Ovary (tissue), 9 donors: ENCODE data around the gene MUC5AC. TPM values are rescaled to one million over a fixed set of nuclear protein-coding genes. Genes with fewer than 3 reads are reported as not detected.

Experiments
- DNase-seq, 5 donors: peaks; one replicate each; pipeline ENCODE4 v3.0.0-alpha.2; 2019 to 2020
- H3K27ac ChIP-seq, 2 donors: fragments of 200-600 bp; one replicate each; pipeline versions ENCODE4 v1.5.1 to v1.8.0; 2019 to 2022
- H3K27me3 ChIP-seq: fragments of 200-600 bp; one replicate; pipeline ENCODE4 v1.8.0; 2022
- H3K36me3 ChIP-seq: fragments of 200-600 bp; sonication (generic); one replicate; pipeline ENCODE4 v1.5.1; 2019
- H3K4me1 ChIP-seq: one replicate; pipeline ENCODE4 v1.8.1; 2013; ENCODE audit warnings: mild to moderate bottlenecking, moderate library complexity; ENCODE audit not compliant: insufficient read depth
- H3K4me3 ChIP-seq: fragments of 200-600 bp; sonication (generic); one replicate; pipeline ENCODE4 v1.5.1; 2017
- H3K9me3 ChIP-seq, 2 donors: fragments of 200-600 bp in 1 of 2; sonication (generic) in 1 of 2; one replicate each; pipeline versions ENCODE4 v1.5.1 to v1.8.1; 2013 to 2019; ENCODE audit warnings: mild to moderate bottlenecking in 1 of 2, moderate library complexity in 1 of 2
- CTCF ChIP-seq, 3 donors: fragments of 450-650 bp in 2 of 3; fragments of 200-600 bp in 1 of 3; IDR thresholded peaks; one replicate each; pipeline versions ENCODE4 v1.5.1 to v1.8.0; 2016 to 2022; ENCODE audit warnings: antibody characterized with exemption in 3 of 3, mild to moderate bottlenecking in 1 of 3
- EP300 ChIP-seq: sonication (generic); formaldehyde crosslinking; IDR thresholded peaks from one replicate; pipeline ENCODE4 v1.6.1; 2017; ENCODE audit warnings: antibody characterized with exemption
- POLR2A ChIP-seq: fragments of 450-650 bp; IDR thresholded peaks from one replicate; pipeline ENCODE4 v1.6.1; 2017; ENCODE audit warnings: antibody characterized with exemption, mild to moderate bottlenecking, moderate library complexity
- WGBS, 3 donors: extraction: QIAGEN DNeasy Blood & Tissue Kit in 1 of 3; methylation state at CpG; one replicate each; pipeline versions ENCODE4 v1.1.5 to v1.1.7; 2013 to 2017; 5-methylcytosine and 5-hydroxymethylcytosine counted together
- intact Hi-C, 4 donors: fragments of 100-400 bp; cut with DNase I; formaldehyde crosslinking; loops; one replicate each; pipeline versions ENCODE4 v1.11.0 to v1.15.1; 2022 to 2023
- polyA plus RNA-seq, 2 donors: library from polyadenylated mRNA; stranded (reverse); fragments of 200-250 nt in 1 of 2; fragments of 350-450 nt in 1 of 2; fragmentation: Illumina TruSeq in 1 of 2; extraction: RNeasy Lipid Tissue Mini Kit (QIAGEN cat#74804) in 1 of 2; gene quantifications; one replicate each; pipeline ENCODE4 v1.2.3, GENCODE V29; 2013 to 2014
- total RNA-seq, 7 donors: library from RNA; depleted of rRNA in 2 of 7; stranded (reverse); fragments of >200 nt in 2 of 7; fragmentation: NEBNext Ultra II Directional in 3 of 7; extraction: Animal tissue kit (Norgen Biotek cat#: 25700) in 3 of 7; gene quantifications; one replicate each; pipeline versions ENCODE4 v1.1.0 to v1.2.4, GENCODE V29; 2016 to 2023
- donor health status: DM: no; HTN: no; CAD: no; lungs with moderate emphysema.
- donor health status: DM: no; HTN: no; CAD: no.
- donor health status: Bipolar disorder and iron deficiency.
- donor health status: DM: yes; HTN: yes; CAD: no.
- donor health status: DM: no; HTN: no; CAD: no.
- donor health status: DM: yes; HTN: yes; CAD: no.

Gene MUC5AC
- total and polyA plus RNA-seq, 9 donors, result 0.03 TPM; not detected in 8

- H3K36me3 ChIP-seq, result no peaks in the 10 kb centered on the region
- no peaks in the 10 kb centered on the region for H3K9me3 ChIP-seq
- no peaks in the 10 kb centered on the region for H3K27me3 ChIP-seq
- TF ChIP-seq EP300 (no peak), CTCF (IDR thresholded peaks at IDR 0.05) (no peak), POLR2A (no peak)
- peak in 1 of 5 donors; percentile 23 for DNase-seq
- no peak overlapping the region for H3K4me3 ChIP-seq
- H3K4me1 ChIP-seq, result no peaks in the 10 kb centered on the region
- intact Hi-C loops, result loop anchor here in 3 of 4 donors (5.0 to 10.0 kb wide), 4 partner anchors 313 to 370 kb away; partner anchors contain the start of gene DUSP8 (in 2 of the 3)
- H3K27ac ChIP-seq, result no peak overlapping the region
- 78 to 92% (median 87%) methylated on average over 12 to 22 of the region's 22 CpGs for WGBS, 3 donors
Observed at GRCh38 chr11:1204381-1205101, 46.8 kb downstream of the MUC5AC start.

- no peak overlapping the region for H3K4me3 ChIP-seq
- intact Hi-C loops, result loop anchor here in 1 of 4 donors (10.0 kb wide), 1 partner anchor 369 kb away; the partner anchor contains the start of gene DUSP8
- H3K4me1 ChIP-seq, result no peaks in the 10 kb centered on the region
- H3K36me3 ChIP-seq, result no peaks in the 10 kb centered on the region
- no peaks in the 10 kb centered on the region for H3K9me3 ChIP-seq
- DNase-seq, result peak in 1 of 5 donors; percentile 25
- 61 to 70% (median 67%) methylated on average over 34 to 35 of the region's 35 CpGs for whole genome bisulfite sequencing, 3 donors
- H3K27ac ChIP-seq, result no peak overlapping the region
- no peak for TF ChIP-seq CTCF (IDR thresholded peaks at IDR 0.05)
- no peak for TF ChIP-seq EP300
- TF ChIP-seq POLR2A, result no peak
- no peaks in the 10 kb centered on the region for H3K27me3 ChIP-seq
Observed at GRCh38 chr11:1205121-1205986, 47.6 kb downstream of the MUC5AC start.

GRCh38 chr11:1205987-1206331 lies 48.2 kb downstream of the MUC5AC start:
- Histone ChIP-seq H3K4me3 (no peak overlapping the region), H3K36me3 (no peaks in the 10 kb centered on the region), H3K27ac (no peak overlapping the region), H3K27me3 (no peaks in the 10 kb centered on the region), H3K4me1 (no peaks in the 10 kb centered on the region), H3K9me3 (no peaks in the 10 kb centered on the region)
- intact Hi-C loops, result loop anchor here in 1 of 4 donors (10.0 kb wide), 1 partner anchor 369 kb away; the partner anchor contains the start of gene DUSP8
- DNase-seq, result peak in 1 of 5 donors; percentile 13
- WGBS, 3 donors, result 85 to 89% (median 86%) methylated on average over 8 of the region's 8 CpGs
- TF ChIP-seq CTCF (IDR thresholded peaks at IDR 0.05) (no peak), EP300 (no peak), POLR2A (no peak)

- no peaks in the 10 kb centered on the region for H3K27me3 ChIP-seq
- H3K9me3 ChIP-seq, result no peaks in the 10 kb centered on the region
- intact Hi-C loops, result loop anchor here in 1 of 4 donors (10.0 kb wide), 1 partner anchor 368 kb away; the partner anchor contains the start of gene DUSP8
- H3K27ac ChIP-seq, result no peak overlapping the region
- no peak for TF ChIP-seq CTCF (IDR thresholded peaks at IDR 0.05)
- no peak for TF ChIP-seq EP300
- no peak for TF ChIP-seq POLR2A
- DNase-seq, result peak in 1 of 5 donors; percentile 17
- no peaks in the 10 kb centered on the region for H3K36me3 ChIP-seq
- no peak overlapping the region for H3K4me3 ChIP-seq
- 83 to 88% (median 84%) methylated on average over 37 to 38 of the region's 38 CpGs for WGBS, 3 donors
- H3K4me1 ChIP-seq, result no peaks in the 10 kb centered on the region
Observed at GRCh38 chr11:1206391-1207271, 48.9 kb downstream of the MUC5AC start.
